NB4 (cell line): ENCODE results near the gene NIN.

Experiments used
- CTCF ChIP-seq: IDR thresholded peaks from one replicate; pipeline ENCODE4 v1.5.1; 2012; ENCODE audit warnings: low read depth, low read length
- MYC ChIP-seq: IDR thresholded peaks from 2 replicates; pipeline ENCODE4 v1.6.1; 2011; ENCODE audit warnings: low read depth, low read length
- POLR2A ChIP-seq: IDR thresholded peaks from 2 replicates; pipeline ENCODE4 v1.6.1; 2011; ENCODE audit warnings: mild to moderate bottlenecking; ENCODE audit not compliant: insufficient read length; ENCODE audit errors: extremely low read depth
- TF ChIP-seq, protein P1 (sequence below): IDR thresholded peaks from 2 replicates; pipeline ENCODE4 v1.6.1; 2011; ENCODE audit warnings: low read depth, low read length

DNA sequence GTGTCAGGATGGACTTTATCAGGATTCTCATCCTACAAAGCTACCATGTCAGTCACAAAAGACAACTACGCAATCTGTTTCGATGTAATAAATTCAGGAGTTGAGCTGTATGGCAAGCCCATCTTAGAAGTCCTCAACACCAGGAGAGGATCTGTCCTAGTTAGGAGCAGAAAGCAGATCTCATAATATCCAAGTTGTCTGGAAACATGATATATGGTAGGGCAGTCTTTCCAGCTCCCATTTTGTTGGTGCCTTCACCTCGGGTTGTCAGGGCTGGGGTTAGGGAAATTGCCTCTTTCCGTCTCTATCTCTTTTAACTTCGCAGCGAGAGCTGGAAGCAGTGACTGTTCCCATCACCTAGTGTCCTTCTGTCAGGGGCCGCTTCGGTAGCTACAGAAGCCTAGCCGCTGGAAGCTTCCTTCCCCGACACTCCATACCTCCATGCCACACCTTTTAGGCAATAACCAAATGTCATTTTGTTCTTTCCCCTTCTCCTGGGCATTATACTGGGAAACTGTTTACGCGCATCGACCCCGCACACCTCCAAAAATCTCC, 1.4 kb downstream of the NIN start:
- no peak for TF ChIP-seq CTCF
- no peak for TF ChIP-seq POLR2A
- TF ChIP-seq, protein P1, sequence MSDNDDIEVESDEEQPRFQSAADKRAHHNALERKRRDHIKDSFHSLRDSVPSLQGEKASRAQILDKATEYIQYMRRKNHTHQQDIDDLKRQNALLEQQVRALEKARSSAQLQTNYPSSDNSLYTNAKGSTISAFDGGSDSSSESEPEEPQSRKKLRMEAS = no peak
- TF ChIP-seq MYC = no peak
